Measurements from ENCODE around the gene SMARCA4. TPM values are rescaled to one million over a fixed set of nuclear protein-coding genes. Genes with fewer than 3 reads are reported as not detected.

The SMARCA4 gene
- total RNA-seq, 2 experiments from 2014 or later: 97.0 to 98.7 TPM

GRCh38 chr19:11044431-11044830 is 83.6 kb downstream of the SMARCA4 start:
- CTCF ChIA-PET: interaction anchor here (1.4 to 1.8 kb wide), 2 partner anchors 9 to 82 kb away, joined by 6 to 11 read pairs; no protein-coding TSS in a partner anchor
- ATAC-seq: no peak
- Mint-ChIP-seq H3K36me3 (ENCODE audit: low read depth) (peaks cover 35% of the 10 kb centered on the region), H3K4me3 (no peak overlapping the region), H3K4me1 (ENCODE audit: low read depth) (peaks cover 20% of the 10 kb centered on the region), H3K27ac (no peak overlapping the region), H3K9me3 (no peaks in the 10 kb centered on the region), H3K27me3 (no peaks in the 10 kb centered on the region)
- intact Hi-C loops (cut with micrococcal nuclease): no loop called here
- no peak for TF ChIP-seq CTCF (IDR thresholded peaks at IDR 0.05)
- POLR2A ChIA-PET: no interaction called here
- no peak for DNase-seq

GRCh38 chr19:11045536-11045935 is 84.7 kb downstream of the SMARCA4 start:
- Mint-ChIP-seq H3K27ac (no peak overlapping the region), H3K9me3 (no peaks in the 10 kb centered on the region), H3K4me1 (ENCODE audit: low read depth) (peaks cover 25% of the 10 kb centered on the region), H3K27me3 (no peaks in the 10 kb centered on the region), H3K4me3 (no peak overlapping the region), H3K36me3 (ENCODE audit: low read depth) (peaks cover 35% of the 10 kb centered on the region)
- ATAC-seq (no peak), DNase-seq (no peak)
- intact Hi-C loops (cut with micrococcal nuclease): no loop called here
- CTCF ChIA-PET: interaction anchor here (1.4 kb wide), 1 partner anchor 10 kb away, joined by 11 read pairs; no protein-coding TSS in a partner anchor
- POLR2A ChIA-PET: no interaction called here
- no peak for TF ChIP-seq CTCF (IDR thresholded peaks at IDR 0.05)

- POLR2A ChIA-PET: interaction anchor here (1.0 kb wide), 1 partner anchor 42 kb away, joined by 4 read pairs; the partner anchor contains the start of gene LDLR
- no peak for TF ChIP-seq CTCF (IDR thresholded peaks at IDR 0.05)
- H3K4me3 Mint-ChIP-seq: no peak overlapping the region
- no peak overlapping the region for H3K27ac Mint-ChIP-seq
- H3K9me3 Mint-ChIP-seq: no peaks in the 10 kb centered on the region
- no peak for ATAC-seq
- H3K4me1 Mint-ChIP-seq (ENCODE audit: low read depth): peaks cover 28% of the 10 kb centered on the region
- peaks cover 29% of the 10 kb centered on the region for H3K36me3 Mint-ChIP-seq (ENCODE audit: low read depth)
- no peak for DNase-seq
- H3K27me3 Mint-ChIP-seq: no peaks in the 10 kb centered on the region
- CTCF ChIA-PET: no interaction called here
- intact Hi-C loops (cut with micrococcal nuclease): no loop called here
Measured at GRCh38 chr19:11046605-11047354, 86.0 kb downstream of the SMARCA4 start.

GRCh38 chr19:11047866-11048265 is 87.0 kb downstream of the SMARCA4 start:
- ChIA-PET CTCF (interaction anchor here (1.3 kb wide), 2 partner anchors 12 to 78 kb away, joined by 4 to 12 read pairs; no protein-coding TSS in a partner anchor), POLR2A (interaction anchor here (0.6 to 1.2 kb wide), 3 partner anchors 12 to 85 kb away, joined by 4 to 5 read pairs (median 4); no protein-coding TSS in a partner anchor)
- intact Hi-C loops (cut with micrococcal nuclease): no loop called here
- DNase-seq (no peak), ATAC-seq (no peak)
- TF ChIP-seq CTCF (IDR thresholded peaks at IDR 0.05): no peak
- peaks cover 28% of the 10 kb centered on the region for H3K4me1 Mint-ChIP-seq (ENCODE audit: low read depth)
- no peak overlapping the region for H3K27ac Mint-ChIP-seq
- peaks cover 22% of the 10 kb centered on the region for H3K36me3 Mint-ChIP-seq (ENCODE audit: low read depth)
- H3K9me3 Mint-ChIP-seq: no peaks in the 10 kb centered on the region
- H3K27me3 Mint-ChIP-seq: no peaks in the 10 kb centered on the region
- no peak overlapping the region for H3K4me3 Mint-ChIP-seq

Data from activated CD8-positive, alpha-beta T cell treated with anti-CD3 and anti-CD28 coated beads for 36 hours (primary cell).